Aorta (tissue), 5 donors: Measurements from ENCODE around the gene MSRB2. TPM values are rescaled to one million over a fixed set of nuclear protein-coding genes. Genes with fewer than 3 reads are reported as not detected.

Experiments used
- ATAC-seq: fragments of 200-7000 bp; cut with Tn5 transposase; one replicate; pipeline ENCODE4 v1.9.1; 2022; ENCODE audit warnings: moderate library complexity; ENCODE audit not compliant: low FRiP score
- DNase-seq, 2 donors: peaks; one replicate each; pipeline ENCODE4 v3.0.0-alpha.2; 2020
- H3K27ac ChIP-seq, 2 donors: one replicate each; pipeline ENCODE4 v1.5.1; 2013; ENCODE audit warnings: low read length in 2 of 2, mild to moderate bottlenecking in 2 of 2, moderate library complexity in 2 of 2, control low read depth in 1 of 2, inconsistent platforms in 1 of 2, low read depth in 1 of 2
- H3K27me3 ChIP-seq, 2 donors: one replicate each; pipeline ENCODE4 v1.6.1; 2013; ENCODE audit warnings: control low read depth in 1 of 2, low read length in 1 of 2, mild to moderate bottlenecking in 1 of 2, moderate library complexity in 1 of 2; ENCODE audit not compliant: insufficient read depth in 2 of 2, control insufficient read depth in 1 of 2
- H3K36me3 ChIP-seq, 2 donors: one replicate each; pipeline ENCODE4 v1.6.1; 2013; ENCODE audit warnings: control low read depth in 1 of 2, low read length in 1 of 2, mild to moderate bottlenecking in 1 of 2; ENCODE audit not compliant: insufficient read depth in 2 of 2, control insufficient read depth in 1 of 2
- H3K4me1 ChIP-seq, 2 donors: one replicate each; pipeline ENCODE4 v1.6.1; 2013; ENCODE audit warnings: low read length in 2 of 2, control low read depth in 1 of 2, mild to moderate bottlenecking in 1 of 2, moderate library complexity in 1 of 2; ENCODE audit not compliant: insufficient read depth in 2 of 2, control insufficient read depth in 1 of 2
- H3K4me3 ChIP-seq, 2 donors: one replicate each; pipeline ENCODE4 v1.5.1; 2013; ENCODE audit warnings: low read length in 2 of 2, control low read depth in 1 of 2, mild to moderate bottlenecking in 1 of 2
- H3K9me3 ChIP-seq: one replicate; pipeline ENCODE4 v1.6.1; 2013; ENCODE audit warnings: mild to moderate bottlenecking, low read length; ENCODE audit not compliant: control insufficient read depth
- WGBS, 2 donors: extraction: QIAGEN DNeasy Blood & Tissue Kit; methylation state at CpG; one replicate each; pipeline ENCODE4 v1.1.7; 2013; 5-methylcytosine and 5-hydroxymethylcytosine counted together
- intact Hi-C, 2 donors: fragments of 100-400 bp; cut with DNase I; formaldehyde crosslinking; loops; one replicate each; pipeline versions ENCODE4 v1.14.2 to v1.15.0; 2022
- polyA plus RNA-seq, 2 donors: library from polyadenylated mRNA; stranded (reverse); fragments of 200-250 nt; gene quantifications; one replicate each; pipeline ENCODE4 v1.2.3, GENCODE V29; 2013
- total RNA-seq, 2 donors: library from RNA; stranded (reverse); fragmentation: NEBNext Ultra II Directional; extraction: Animal tissue kit (Norgen Biotek cat#: 25700); gene quantifications; one replicate each; pipeline ENCODE4 v1.2.1, GENCODE V29; 2021
- donor health status: healthy with polysubstance abuse.
- donor health status: Bipolar disorder and iron deficiency.
- donor health status: DM: no; HTN: no; CAD: no.
- donor health status: DM: no; HTN: no; CAD: no.
- donor health status: DM: yes; HTN: yes; CAD: no.

MSRB2 gene
- total and polyA plus RNA-seq, 4 donors = 27.0 to 34.7 (median 32.5) TPM

GRCh38 chr10:23147035-23147434 lies 51.7 kb downstream of the MSRB2 start:
- Histone ChIP-seq H3K4me1 (no peaks in the 10 kb centered on the region), H3K36me3 (no peaks in the 10 kb centered on the region), H3K4me3 (no peak overlapping the region), H3K27ac (no peak overlapping the region), H3K9me3 (peaks cover 1% of the 10 kb centered on the region), H3K27me3 (no peaks in the 10 kb centered on the region)
- no peak for DNase-seq
- intact Hi-C loops = no loop called here
- peak; percentile 36 for ATAC-seq
- 82 to 87% methylated on average over 6 of the region's 6 CpGs for WGBS, 2 donors

- Histone ChIP-seq H3K27ac (no peak overlapping the region), H3K36me3 (no peaks in the 10 kb centered on the region), H3K27me3 (no peaks in the 10 kb centered on the region), H3K4me1 (no peaks in the 10 kb centered on the region), H3K4me3 (no peak overlapping the region), H3K9me3 (peaks cover 1% of the 10 kb centered on the region)
- intact Hi-C loops = no loop called here
- DNase-seq (no peak), ATAC-seq (no peak)
- WGBS, 2 donors = 94 to 97% methylated on average over 19 of the region's 19 CpGs
Measured at GRCh38 chr10:23148214-23148613, 52.8 kb downstream of the MSRB2 start.

- ATAC-seq = no peak
- Histone ChIP-seq H3K27me3 (no peaks in the 10 kb centered on the region), H3K36me3 (no peaks in the 10 kb centered on the region), H3K4me3 (no peak overlapping the region), H3K9me3 (peaks cover 1% of the 10 kb centered on the region), H3K27ac (no peak overlapping the region), H3K4me1 (no peaks in the 10 kb centered on the region)
- no peak for DNase-seq
- 81 to 82% methylated on average over 4 of the region's 4 CpGs for WGBS, 2 donors
- intact Hi-C loops = no loop called here
Measured at GRCh38 chr10:23150091-23150490, 54.7 kb downstream of the MSRB2 start.

- no peak for ATAC-seq
Measured at GRCh38 chr10:23150610-23151009, 55.2 kb downstream of the MSRB2 start.

GRCh38 chr10:23151071-23151470 lies 55.7 kb downstream of the MSRB2 start:
- Histone ChIP-seq H3K9me3 (peaks cover 1% of the 10 kb centered on the region), H3K4me3 (no peak overlapping the region), H3K27ac (no peak overlapping the region), H3K36me3 (no peaks in the 10 kb centered on the region), H3K4me1 (no peaks in the 10 kb centered on the region), H3K27me3 (no peaks in the 10 kb centered on the region)
- ATAC-seq (no peak), DNase-seq (no peak)
- intact Hi-C loops = no loop called here
- 76 to 80% methylated on average over 7 of the region's 7 CpGs for WGBS, 2 donors

More at GRCh38 chr10:23150610-23151009, 55.2 kb downstream of the MSRB2 start:
- intact Hi-C loops = no loop called here
- no peak for DNase-seq
- no peaks in the 10 kb centered on the region for H3K27me3 ChIP-seq
- H3K27ac ChIP-seq = no peak overlapping the region
- no peaks in the 10 kb centered on the region for H3K4me1 ChIP-seq
- H3K36me3 ChIP-seq = no peaks in the 10 kb centered on the region
- peaks cover 1% of the 10 kb centered on the region for H3K9me3 ChIP-seq
- no peak overlapping the region for H3K4me3 ChIP-seq
- 33 to 38% methylated on average over 12 of the region's 12 CpGs for WGBS, 2 donors

GRCh38 chr10:23155169-23155568 lies 59.8 kb downstream of the MSRB2 start:
- H3K9me3 ChIP-seq = no peaks in the 10 kb centered on the region
- WGBS, 2 donors = 78 to 79% methylated on average over 7 of the region's 7 CpGs
- intact Hi-C loops = no loop called here
- H3K4me1 ChIP-seq = no peaks in the 10 kb centered on the region
- H3K27me3 ChIP-seq = no peaks in the 10 kb centered on the region
- ATAC-seq (no peak), DNase-seq (no peak)
- H3K36me3 ChIP-seq = no peaks in the 10 kb centered on the region
- H3K27ac ChIP-seq = no peak overlapping the region
- no peak overlapping the region for H3K4me3 ChIP-seq

- ATAC-seq = no peak
- H3K4me1 ChIP-seq = no peaks in the 10 kb centered on the region
- no peaks in the 10 kb centered on the region for H3K9me3 ChIP-seq
- H3K27ac ChIP-seq = no peak overlapping the region
- no peak overlapping the region for H3K4me3 ChIP-seq
- intact Hi-C loops = no loop called here
- no peaks in the 10 kb centered on the region for H3K36me3 ChIP-seq
- 68 to 71% methylated on average over 10 of the region's 10 CpGs for WGBS, 2 donors
- H3K27me3 ChIP-seq = no peaks in the 10 kb centered on the region
- no peak for DNase-seq
Measured at GRCh38 chr10:23156447-23157150, 61.2 kb downstream of the MSRB2 start.

GRCh38 chr10:23157239-23157681 lies 61.9 kb downstream of the MSRB2 start:
- Histone ChIP-seq H3K36me3 (no peaks in the 10 kb centered on the region), H3K4me1 (no peaks in the 10 kb centered on the region), H3K27me3 (no peaks in the 10 kb centered on the region), H3K9me3 (no peaks in the 10 kb centered on the region), H3K4me3 (no peak overlapping the region), H3K27ac (no peak overlapping the region)
- WGBS, 2 donors = 41 to 47% methylated on average over 14 of the region's 14 CpGs
- intact Hi-C loops = no loop called here
- ATAC-seq = no peak
- no peak for DNase-seq

GRCh38 chr10:23157691-23158369 lies 62.5 kb downstream of the MSRB2 start:
- no peak for ATAC-seq
- no peaks in the 10 kb centered on the region for H3K27me3 ChIP-seq
- H3K36me3 ChIP-seq = no peaks in the 10 kb centered on the region
- no peaks in the 10 kb centered on the region for H3K4me1 ChIP-seq
- intact Hi-C loops = no loop called here
- DNase-seq = no peak
- H3K4me3 ChIP-seq = no peak overlapping the region
- H3K27ac ChIP-seq = no peak overlapping the region
- H3K9me3 ChIP-seq = no peaks in the 10 kb centered on the region
- 37 to 39% methylated on average over 12 of the region's 12 CpGs for WGBS, 2 donors
